Testis (tissue), 3 donors: ENCODE results near the gene RGS13. TPM values are rescaled to one million over a fixed set of nuclear protein-coding genes. Genes with fewer than 3 reads are reported as not detected.

ENCODE experiments used
- DNase-seq: peaks from one replicate; pipeline ENCODE4 v3.0.0-alpha.2; 2019
- H3K27ac ChIP-seq, 2 donors: fragments of 200-600 bp; sonication (generic); one replicate each; pipeline ENCODE4 v1.5.1; 2019
- H3K27me3 ChIP-seq: fragments of 200-600 bp; sonication (generic); one replicate; pipeline ENCODE4 v1.5.1; 2019
- H3K36me3 ChIP-seq: fragments of 200-600 bp; sonication (generic); one replicate; pipeline ENCODE4 v1.5.1; 2017; ENCODE audit warnings: low read depth; ENCODE audit errors: missing control alignments
- H3K4me1 ChIP-seq: fragments of 200-600 bp; sonication (generic); one replicate; pipeline ENCODE4 v1.5.1; 2019
- H3K4me3 ChIP-seq, 2 donors: fragments of 200-600 bp; sonication (generic); one replicate each; pipeline ENCODE4 v1.5.1; 2017 to 2019
- H3K9me3 ChIP-seq: fragments of 200-600 bp; sonication (generic); one replicate; pipeline ENCODE4 v1.5.1; 2017
- CTCF ChIP-seq, 3 experiments: fragments of 450-650 bp in 2 of 3; fragments of 200-600 bp in 1 of 3; sonication (generic) in 1 of 3; IDR thresholded peaks; one replicate each; pipeline ENCODE4 v1.5.1; 2016 to 2019; ENCODE audit warnings: antibody characterized with exemption in 3 of 3, mild to moderate bottlenecking in 2 of 3, moderate library complexity in 1 of 3
- POLR2A ChIP-seq: fragments of 450-650 bp; IDR thresholded peaks from one replicate; pipeline ENCODE4 v1.6.1; 2017; ENCODE audit warnings: antibody characterized with exemption, mild to moderate bottlenecking, moderate library complexity
- WGBS, 2 donors: methylation state at CpG; one replicate each; pipeline ENCODE4 v1.1.5; 2018; 5-methylcytosine and 5-hydroxymethylcytosine counted together
- intact Hi-C: fragments of 100-400 bp; cut with DNase I; formaldehyde crosslinking; loops from one replicate; pipeline ENCODE4 v1.15.1; 2023; ENCODE audit warnings: low total_unique reads
- polyA plus RNA-seq: library from polyadenylated mRNA; stranded (reverse); fragments of 350-450 nt; fragmentation: Illumina TruSeq; extraction: RNeasy Lipid Tissue Mini Kit (QIAGEN cat#74804); gene quantifications from one replicate; pipeline ENCODE4 v1.2.3, GENCODE V29; 2014; ENCODE audit warnings: low read depth, low replicate concordance; ENCODE audit not compliant: insufficient read depth
- total RNA-seq, 2 donors: library from RNA; depleted of rRNA; stranded (reverse); fragments of >200 nt; gene quantifications; one replicate each; pipeline ENCODE4 v1.2.3, GENCODE V29; 2016

RGS13 gene
- total and polyA plus RNA-seq, 3 donors from 2014 or later, result 0.25 TPM; not detected in 2

- no peaks in the 10 kb centered on the region for H3K27me3 ChIP-seq
- WGBS, 2 donors, result 53 to 80% methylated on average over 2 of the region's 2 CpGs
- H3K9me3 ChIP-seq, result no peaks in the 10 kb centered on the region
- peak overlapping the region in 1 of 2 donors; percentile 44 for H3K27ac ChIP-seq
- intact Hi-C loops, result no loop called here
- no peak for TF ChIP-seq CTCF (IDR thresholded peaks at IDR 0.05)
- TF ChIP-seq POLR2A, result no peak
- H3K36me3 ChIP-seq, result no peaks in the 10 kb centered on the region
- DNase-seq, result peak; percentile 90
- H3K4me1 ChIP-seq, result no peaks in the 10 kb centered on the region
- H3K4me3 ChIP-seq, result no peak overlapping the region
Observed at GRCh38 chr1:192709544-192709943, 73.6 kb downstream of the RGS13 start.

Other genes with a start within 250 kb of the RGS13 start
- 10 to 100 TPM; 17.2 to 69.5 TPM for gene RGS1, start 60.4 kb upstream of the RGS13 start, total RNA-seq
- 3.9 TPM for gene RGS1, start 60.4 kb upstream of the RGS13 start, polyA plus RNA-seq
- gene RGS2, start 172.9 kb downstream of the RGS13 start, total RNA-seq, result 10 to 100 TPM; 17.4 to 36.0 TPM
- 16.9 TPM for gene RGS2, start 172.9 kb downstream of the RGS13 start, polyA plus RNA-seq